NOMO-1 treated with DMSO at 0.1 percent for 48 hours (cell line): ENCODE measurements around the gene BPIFB6.

Source experiments
- DNase-seq: peaks from one replicate; lab custom pipeline; 2025; ENCODE audit not compliant: unreplicated experiment; lab: John Stamatoyannopoulos, UW

Gene BPIFB6

GRCh38 chr20:33031531-33031930 is at the start of gene BPIFB6:
BPIFB6 (plus strand) TSS chr20:33031648; CDS start chr20:33031648, 0 bp downstream.
- no peak for DNase-seq

- DNase-seq, result no peak
Measured at GRCh38 chr20:32982617-32983458, 48.6 kb upstream of the BPIFB6 start.

GRCh38 chr20:32983459-32984112 is 47.9 kb upstream of the BPIFB6 start:
- no peak for DNase-seq

GRCh38 chr20:32984196-32984595 is 47.3 kb upstream of the BPIFB6 start:
- DNase-seq, result no peak

- DNase-seq, result no peak
Measured at GRCh38 chr20:32984631-32985354, 46.7 kb upstream of the BPIFB6 start.

- no peak for DNase-seq
Measured at GRCh38 chr20:32985596-32985995, 45.9 kb upstream of the BPIFB6 start.

- no peak for DNase-seq
Measured at GRCh38 chr20:32986331-32986966, 45.0 kb upstream of the BPIFB6 start.

GRCh38 chr20:32987044-32987825 is 44.2 kb upstream of the BPIFB6 start:
- no peak for DNase-seq

GRCh38 chr20:32988008-32988407 is 43.4 kb upstream of the BPIFB6 start:
- DNase-seq, result no peak

GRCh38 chr20:32989507-32990283 is 41.8 kb upstream of the BPIFB6 start:
- no peak for DNase-seq

GRCh38 chr20:32990426-32990825 is 41.0 kb upstream of the BPIFB6 start:
- no peak for DNase-seq

GRCh38 chr20:32991383-32991782 is 40.1 kb upstream of the BPIFB6 start:
- no peak for DNase-seq

- no peak for DNase-seq
Measured at GRCh38 chr20:32991792-32992641, 39.4 kb upstream of the BPIFB6 start.

GRCh38 chr20:32993496-32994050 is 37.9 kb upstream of the BPIFB6 start:
- no peak for DNase-seq

- DNase-seq, result no peak
Measured at GRCh38 chr20:32995802-32996201, 35.6 kb upstream of the BPIFB6 start.

- DNase-seq, result no peak
Measured at GRCh38 chr20:32997431-32997830, 34.0 kb upstream of the BPIFB6 start.

- DNase-seq, result peak; percentile 47
Measured at GRCh38 chr20:32999603-33000250, 31.7 kb upstream of the BPIFB6 start.
